ENCODE results near the gene STC2. TPM values are rescaled to one million over a fixed set of nuclear protein-coding genes. Genes with fewer than 3 reads are reported as not detected.

STC2 gene
- total and polyA plus RNA-seq, 8 donors = 6.1 to 117 (median 12.4) TPM

DNA sequence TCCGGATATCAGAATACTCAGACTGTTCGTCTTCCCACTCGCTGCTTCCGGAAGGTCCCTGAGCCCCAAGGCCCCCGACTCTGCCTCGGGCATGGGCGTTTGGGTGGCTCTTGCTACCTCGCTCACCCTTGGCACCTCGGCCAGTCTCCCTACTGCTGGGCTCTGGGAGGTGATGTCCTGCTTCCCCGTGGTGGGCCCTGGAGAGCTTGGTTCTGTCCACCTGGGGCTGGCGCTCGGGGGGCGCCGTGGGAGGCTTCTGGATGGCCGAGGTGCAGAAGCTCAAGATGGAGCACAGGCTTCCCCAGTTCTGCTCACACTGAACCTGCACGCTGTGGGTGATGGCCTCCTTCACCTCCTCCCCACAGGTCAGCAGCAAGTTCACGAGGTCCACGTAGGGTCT, 10.4 kb downstream of the STC2 start:
- FAIRE-seq = no peak
- Histone ChIP-seq H3K4me3 (no peak overlapping the region), H3K4me1 (peaks cover 15 to 28% (median 17%) of the 10 kb centered on the region in 3 donors), H3K27ac (peak overlapping the region in 2 of 4 donors; percentile 0 to 51), H3K9me3 (no peaks in the 10 kb centered on the region), H3K27me3 (no peaks in the 10 kb centered on the region), H3K36me3 (peaks cover 0 to 2% (median 0%) of the 10 kb centered on the region in 3 donors)
- TF ChIP-seq, protein P1, sequence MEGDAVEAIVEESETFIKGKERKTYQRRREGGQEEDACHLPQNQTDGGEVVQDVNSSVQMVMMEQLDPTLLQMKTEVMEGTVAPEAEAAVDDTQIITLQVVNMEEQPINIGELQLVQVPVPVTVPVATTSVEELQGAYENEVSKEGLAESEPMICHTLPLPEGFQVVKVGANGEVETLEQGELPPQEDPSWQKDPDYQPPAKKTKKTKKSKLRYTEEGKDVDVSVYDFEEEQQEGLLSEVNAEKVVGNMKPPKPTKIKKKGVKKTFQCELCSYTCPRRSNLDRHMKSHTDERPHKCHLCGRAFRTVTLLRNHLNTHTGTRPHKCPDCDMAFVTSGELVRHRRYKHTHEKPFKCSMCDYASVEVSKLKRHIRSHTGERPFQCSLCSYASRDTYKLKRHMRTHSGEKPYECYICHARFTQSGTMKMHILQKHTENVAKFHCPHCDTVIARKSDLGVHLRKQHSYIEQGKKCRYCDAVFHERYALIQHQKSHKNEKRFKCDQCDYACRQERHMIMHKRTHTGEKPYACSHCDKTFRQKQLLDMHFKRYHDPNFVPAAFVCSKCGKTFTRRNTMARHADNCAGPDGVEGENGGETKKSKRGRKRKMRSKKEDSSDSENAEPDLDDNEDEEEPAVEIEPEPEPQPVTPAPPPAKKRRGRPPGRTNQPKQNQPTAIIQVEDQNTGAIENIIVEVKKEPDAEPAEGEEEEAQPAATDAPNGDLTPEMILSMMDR (IDR thresholded peaks at IDR 0.05) = no peak
- 81 to 86% methylated on average over 18 of the region's 18 CpGs for WGBS, 2 donors
- DNase-seq = peak in 1 of 6 donors; percentile 25
- intact Hi-C loops (cut with DNase I) = no loop called here
- no peak for ATAC-seq

DNA sequence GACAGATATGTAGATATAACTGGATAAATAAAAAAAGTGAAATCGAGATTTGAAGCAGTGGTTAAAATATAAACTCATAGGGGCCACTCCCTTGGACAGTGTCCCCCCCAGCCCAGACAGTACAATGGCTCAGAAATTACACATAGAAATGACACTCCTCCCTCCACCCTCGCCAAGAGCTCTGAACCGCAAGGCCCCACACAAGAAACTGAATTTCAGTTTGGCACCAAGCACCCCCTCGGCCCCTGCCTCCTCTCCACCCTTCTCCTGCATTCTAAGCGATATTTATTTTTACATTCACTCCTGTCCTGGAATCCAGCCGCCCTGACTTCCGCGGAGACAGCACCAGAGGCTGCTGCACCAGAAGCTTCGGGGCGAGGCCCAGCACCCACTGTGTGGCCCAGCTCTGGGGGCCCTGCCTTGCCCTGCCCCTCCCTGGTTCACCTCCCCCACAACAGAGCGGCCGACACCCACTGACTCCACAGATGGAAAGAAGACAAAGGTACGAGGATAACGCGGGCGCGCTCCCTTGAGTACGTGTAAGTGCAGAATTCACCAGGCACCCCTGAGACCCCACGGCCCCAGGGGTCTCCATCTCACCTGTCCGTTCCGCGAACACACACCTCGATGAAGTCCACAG, 11.0 kb downstream of the STC2 start:
- Histone ChIP-seq H3K36me3 (no peaks in the 10 kb centered on the region), H3K27ac (peak overlapping the region in 3 of 4 donors; percentile 0 to 51 (median 27)), H3K9me3 (no peaks in the 10 kb centered on the region), H3K27me3 (no peaks in the 10 kb centered on the region), H3K4me1 (peaks cover 13 to 28% (median 15%) of the 10 kb centered on the region in 3 donors), H3K4me3 (peak overlapping the region in 1 of 4 donors; percentile 4)
- ATAC-seq (peak in 2 of 4 donors; percentile 6 to 9), DNase-seq (peak in 1 of 6 donors; percentile 26), FAIRE-seq (no peak)
- TF ChIP-seq, protein P1 (IDR thresholded peaks at IDR 0.05) = no peak
- intact Hi-C loops (cut with DNase I) = no loop called here
- WGBS, 2 donors = 59 to 60% methylated on average over 23 of the region's 23 CpGs

- Histone ChIP-seq H3K27ac (peak overlapping the region; percentile 0 to 51 (median 18)), H3K9me3 (no peaks in the 10 kb centered on the region), H3K27me3 (no peaks in the 10 kb centered on the region), H3K36me3 (no peaks in the 10 kb centered on the region), H3K4me1 (peaks cover 6 to 28% (median 15%) of the 10 kb centered on the region in 3 donors), H3K4me3 (no peak overlapping the region)
- peak in 3 of 6 donors; percentile 62 to 76 (median 63) for DNase-seq
- 27 to 33% methylated on average over 6 of the region's 6 CpGs for WGBS, 2 donors
- no peak for FAIRE-seq
- intact Hi-C loops (cut with DNase I) = no loop called here
- TF ChIP-seq, protein P1 (IDR thresholded peaks at IDR 0.05) = no peak
- peak; percentile 69 to 83 (median 73) for ATAC-seq
Measured at GRCh38 chr5:173316339-173317020, 11.7 kb downstream of the STC2 start.

- ATAC-seq (peak; percentile 41 to 68 (median 54)), DNase-seq (peak in 2 of 6 donors; percentile 64 to 65), FAIRE-seq (no peak)
- Histone ChIP-seq H3K27me3 (no peaks in the 10 kb centered on the region), H3K36me3 (no peaks in the 10 kb centered on the region), H3K4me3 (no peak overlapping the region), H3K27ac (peak overlapping the region in 3 of 4 donors; percentile 12 to 51 (median 25)), H3K4me1 (peaks cover 3 to 28% (median 15%) of the 10 kb centered on the region in 3 donors), H3K9me3 (no peaks in the 10 kb centered on the region)
- intact Hi-C loops (cut with DNase I) = no loop called here
- WGBS, 2 donors = 27 to 36% methylated on average over 21 of the region's 21 CpGs
- TF ChIP-seq, protein P1 (IDR thresholded peaks at IDR 0.05) = no peak
Measured at GRCh38 chr5:173315495-173316338, 12.5 kb downstream of the STC2 start.

Measured in pancreas (tissue), 10 donors.